ENCODE data around the gene PEX5.

GRCh38 chr12:7205091-7205490 lies 15.6 kb downstream of the PEX5 start:
- no peak for TF ChIP-seq CTCF (IDR thresholded peaks at IDR 0.05)
- TF ChIP-seq POLR2A (IDR thresholded peaks at IDR 0.05) = no peak

Data from heart left ventricle (tissue), 13 donors.